ENCODE results near the gene KIF24.
"Not testable (repeated sequence)": the region's sequence is repeated elsewhere in the genome, so short reads cannot be mapped to it uniquely, and the experiment has no call there.

KIF24 gene

DNA sequence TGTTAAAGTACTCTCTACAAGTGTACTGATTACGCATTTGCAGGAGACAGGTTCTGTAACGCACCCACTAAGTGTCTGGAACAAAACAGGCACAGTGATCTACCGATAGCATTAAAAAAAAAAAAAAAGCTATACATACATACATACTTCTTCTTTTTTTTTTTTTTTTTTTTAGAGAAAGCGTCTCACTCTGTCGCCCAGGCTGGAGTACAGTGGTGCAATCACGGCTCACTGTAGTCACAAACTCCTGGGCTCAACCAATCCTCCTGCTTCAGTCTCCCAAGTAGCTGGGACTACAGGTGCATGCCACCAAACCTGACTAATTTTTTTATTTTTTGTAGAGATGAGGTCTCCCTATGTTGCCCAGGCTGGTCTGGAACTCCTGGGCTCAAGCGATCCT, 7.6 kb downstream of the KIF24 start:
- no peak for DNase-seq

- DNase-seq: no peak
Observed at GRCh38 chr9:34318163-34318790, 10.8 kb downstream of the KIF24 start.

DNA sequence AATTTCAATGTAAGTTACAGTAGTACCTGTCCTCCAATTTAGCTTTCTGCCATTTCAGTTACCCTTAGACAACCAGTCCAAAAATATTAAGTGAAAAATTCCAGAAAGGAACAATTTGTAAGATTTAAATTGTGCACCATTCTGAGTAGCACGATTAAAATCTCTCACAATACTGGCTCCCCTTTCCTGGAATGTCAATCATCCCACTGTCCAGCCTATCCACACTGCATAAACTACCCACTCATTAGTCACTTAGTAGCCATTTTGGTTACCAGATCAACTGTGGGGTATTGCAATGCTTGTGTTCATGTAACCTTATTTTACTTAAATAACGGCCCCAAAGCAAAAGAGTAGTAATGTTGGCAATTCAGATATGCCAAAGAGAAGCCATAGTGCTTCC, 11.6 kb downstream of the KIF24 start:
- no peak for DNase-seq

GRCh38 chr9:34311499-34312185, 17.4 kb downstream of the KIF24 start:
- no peak for DNase-seq

DNA sequence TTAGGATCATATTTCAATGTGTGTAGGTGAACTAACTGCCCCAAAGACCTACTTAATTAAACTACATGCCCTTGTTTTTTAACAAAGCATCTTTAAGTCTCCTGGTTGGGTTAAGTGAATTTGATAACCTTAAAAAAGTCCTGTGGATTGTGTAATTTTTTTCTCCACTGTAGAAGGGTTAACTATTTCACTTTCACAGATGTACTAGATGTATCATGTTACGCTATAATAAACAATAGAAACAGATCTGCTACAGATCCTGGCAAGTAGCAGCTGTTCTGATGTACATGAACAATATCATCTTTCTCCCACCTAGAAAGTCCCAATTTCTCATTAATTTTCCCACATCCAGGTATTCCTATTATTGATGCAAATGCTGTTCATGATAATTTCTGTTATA, 18.9 kb downstream of the KIF24 start:
- no peak for DNase-seq

DNA sequence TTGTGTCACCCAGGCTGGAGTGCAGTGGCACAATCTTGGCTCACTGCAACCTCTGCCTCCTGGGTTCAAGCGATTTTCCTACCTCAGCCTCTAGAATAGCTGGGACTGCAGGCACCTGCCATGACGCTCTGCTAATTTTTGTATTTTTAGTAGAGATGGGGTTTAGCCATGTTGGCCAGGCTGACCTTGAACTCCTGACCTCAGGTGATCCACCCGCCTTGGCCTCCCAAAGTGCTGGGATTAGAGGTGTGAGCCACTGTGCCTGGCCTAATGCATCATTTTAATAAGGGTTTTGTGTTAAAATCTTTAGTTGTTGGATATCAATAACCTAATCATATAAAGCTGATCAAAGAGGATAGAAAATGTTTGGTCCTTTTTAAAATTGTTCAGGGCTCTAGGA, 20.8 kb downstream of the KIF24 start:
- DNase-seq: not testable (repeated sequence)

GRCh38 chr9:34301064-34301463, 28.0 kb downstream of the KIF24 start:
- DNase-seq: not testable (repeated sequence)

DNA sequence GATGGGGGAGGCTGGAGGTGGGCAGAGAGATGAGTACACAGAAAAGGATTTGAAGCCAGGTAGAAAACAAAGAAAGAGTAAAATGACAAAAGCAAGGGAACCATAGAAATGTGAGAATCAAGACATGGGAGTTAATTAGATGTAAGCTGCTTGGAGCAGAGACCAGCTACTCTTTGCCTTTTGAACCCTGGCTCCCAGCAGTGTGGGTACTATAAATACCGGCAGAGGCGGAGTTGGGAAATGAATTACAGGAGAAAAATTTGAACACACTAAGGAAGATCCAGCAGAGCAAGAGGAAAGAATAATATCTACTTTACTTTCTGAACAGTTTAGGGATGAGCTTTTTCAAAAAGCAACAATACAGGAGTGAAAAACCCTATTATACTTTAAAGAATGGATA, 36.5 kb downstream of the KIF24 start:
- no peak for DNase-seq

DNA sequence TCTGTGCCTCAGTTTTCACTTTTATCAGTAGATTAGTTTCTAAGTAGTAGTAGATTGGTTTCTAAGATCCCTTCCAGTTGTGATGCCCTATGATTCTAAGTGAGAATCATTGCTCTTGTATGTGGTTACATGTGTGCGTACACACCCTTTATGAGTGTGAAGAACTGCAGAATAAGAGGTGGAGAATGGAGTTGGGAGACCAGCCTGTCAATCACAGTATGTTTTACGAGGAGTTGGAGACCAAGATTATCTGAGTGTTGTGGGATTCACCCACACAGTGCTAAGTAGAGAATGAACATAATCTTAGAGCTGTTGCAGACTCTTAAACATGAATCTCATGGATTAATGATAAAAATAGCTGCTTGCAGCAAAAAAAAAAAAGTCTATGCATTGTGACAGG, 37.6 kb downstream of the KIF24 start:
- no peak for DNase-seq

GRCh38 chr9:34291023-34291422, 38.0 kb downstream of the KIF24 start:
- no peak for DNase-seq

DNA sequence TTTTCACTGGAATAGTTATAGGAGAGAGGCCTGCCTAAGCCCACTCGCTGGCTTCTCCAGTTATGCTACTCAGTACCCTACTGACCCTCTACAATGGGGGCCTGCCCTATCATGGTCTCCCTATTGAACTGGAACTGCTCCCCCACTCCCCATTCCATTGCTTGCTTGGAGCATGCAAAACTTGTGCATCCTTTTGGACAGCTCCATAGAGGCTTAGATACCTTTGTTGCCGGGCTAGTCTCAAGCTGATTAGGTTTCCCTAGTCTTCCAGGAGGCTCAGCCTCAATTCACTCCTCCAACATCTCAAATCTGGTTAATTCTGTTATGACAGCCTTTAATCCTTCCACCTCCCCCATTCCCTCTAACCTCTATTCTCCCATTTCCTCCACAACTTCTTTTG, 39.9 kb downstream of the KIF24 start:
- no peak for DNase-seq

DNA sequence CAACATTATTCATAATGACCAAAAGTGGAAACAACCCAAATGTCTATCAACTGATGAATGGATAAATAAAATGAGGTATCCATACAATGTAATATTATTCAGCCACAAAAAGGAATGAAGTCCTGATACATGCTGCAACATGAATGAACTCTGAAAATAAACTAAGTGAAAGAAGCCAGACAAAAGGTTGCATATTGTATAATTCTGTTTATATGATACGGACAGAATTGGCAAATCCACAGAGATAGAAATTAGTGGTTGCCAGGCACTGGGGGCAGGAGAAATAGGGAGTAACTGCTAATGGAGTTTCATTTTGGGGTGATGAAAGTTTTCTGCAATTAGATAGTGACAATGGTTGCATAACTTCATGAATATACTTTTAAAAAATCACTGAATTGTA, 47.0 kb downstream of the KIF24 start:
- no peak for DNase-seq

GRCh38 chr9:34279411-34279810, 49.7 kb downstream of the KIF24 start:
- no peak for DNase-seq

Data from CD4-positive, alpha-beta T cell treated with Interleukin-17A for 1 hour (primary cell).